Adrenal gland (tissue), 12 donors: ENCODE results near the gene PRDM16. TPM values are rescaled to one million over a fixed set of nuclear protein-coding genes. Genes with fewer than 3 reads are reported as not detected.

ENCODE experiments used
- DNase-seq, 7 donors: peaks; one replicate each; pipeline ENCODE4 v3.0.0-alpha.2; 2019 to 2020
- H3K27ac ChIP-seq, 5 donors: fragments of 200-600 bp; sonication (generic) in 4 of 5; 1 replicate in 3 of 5; 2 replicates in 2 of 5; pipeline versions ENCODE4 v1.5.1 to v1.8.0; 2016 to 2020; ENCODE audit warnings: mild to moderate bottlenecking in 1 of 5
- H3K27me3 ChIP-seq: fragments of 200-600 bp; 2 replicates; pipeline ENCODE4 v1.8.0; 2021
- H3K36me3 ChIP-seq, 2 donors: fragments of 200-600 bp; replicated peaks in 1 of 2; 1 replicate in 1 of 2; 2 replicates in 1 of 2; pipeline versions ENCODE4 v1.5.1 to v1.8.0; 2018 to 2022
- H3K4me1 ChIP-seq, 2 donors: fragments of 200-600 bp; replicated peaks in 1 of 2; 1 replicate in 1 of 2; 2 replicates in 1 of 2; pipeline versions ENCODE4 v1.5.1 to v1.8.0; 2018 to 2021
- H3K4me3 ChIP-seq, 4 donors: fragments of 200-600 bp; sonication (generic) in 3 of 4; one replicate each; pipeline ENCODE4 v1.5.1; 2016 to 2018
- H3K9me3 ChIP-seq, 3 donors: fragments of 200-600 bp; sonication (generic) in 1 of 3; replicated peaks in 1 of 3; 1 replicate in 2 of 3; 2 replicates in 1 of 3; pipeline versions ENCODE4 v1.5.1 to v1.8.0; 2016 to 2021
- POLR2A ChIP-seq, 2 donors: fragments of 450-650 bp; IDR thresholded peaks; one replicate each; pipeline ENCODE4 v1.6.1; 2017; ENCODE audit warnings: antibody characterized with exemption in 2 of 2, mild to moderate bottlenecking in 2 of 2, moderate library complexity in 1 of 2
- WGBS, 4 donors: extraction: QIAGEN DNeasy Blood & Tissue Kit in 2 of 4; methylation state at CpG; one replicate each; pipeline versions ENCODE4 v1.1.5 to v1.1.7; 2013 to 2017; 5-methylcytosine and 5-hydroxymethylcytosine counted together
- intact Hi-C, 2 donors: fragments of 100-400 bp; cut with DNase I; formaldehyde crosslinking; loops; one replicate each; pipeline versions ENCODE4 v1.14.1 to v1.15.0; 2022 to 2023
- polyA plus RNA-seq, 3 donors: library from polyadenylated mRNA; stranded (reverse); fragments of 200-250 nt in 2 of 3; fragments of 350-450 nt in 1 of 3; fragmentation: Illumina TruSeq in 1 of 3; extraction: RNeasy Lipid Tissue Mini Kit (QIAGEN cat#74804) in 1 of 3; gene quantifications; one replicate each; pipeline ENCODE4 v1.2.3, GENCODE V29; 2013 to 2014
- total RNA-seq, 9 donors: library from RNA; depleted of rRNA in 4 of 9; stranded (reverse); fragments of >200 nt in 4 of 9; fragments of 120-200 nt in 1 of 9; fragmentation: NEBNext Ultra II Directional in 1 of 9; extraction: Animal tissue kit (Norgen Biotek cat#: 25700) in 1 of 9; gene quantifications; one replicate each; pipeline versions ENCODE4 v1.1.0 to v1.2.4, GENCODE V29; 2013 to 2023
- TF ChIP-seq, protein P1 (sequence below), 6 experiments: fragments of 450-650 bp in 4 of 6; fragments of 200-600 bp in 2 of 6; sonication (generic) in 1 of 6; IDR thresholded peaks; 1 replicate in 5 of 6; 2 replicates in 1 of 6; pipeline versions ENCODE4 v1.5.1 to v1.8.0; 2016 to 2021; ENCODE audit warnings: antibody characterized with exemption in 6 of 6, mild to moderate bottlenecking in 2 of 6, moderate library complexity in 1 of 6
- donor health status: healthy with polysubstance abuse.
- donor health status: Bipolar disorder and iron deficiency.
- donor health status: DM: yes; HTN: yes; CAD: no.
- donor health status: DM: no; HTN: no; CAD: no.
- donor health status: DM: no; HTN: no; CAD: no.
- donor health status: DM: yes; HTN: yes; CAD: no.

The PRDM16 gene
- total and polyA plus RNA-seq, 12 donors, result 0.04 to 2.8 (median 0.61) TPM; not detected in 1

DNA sequence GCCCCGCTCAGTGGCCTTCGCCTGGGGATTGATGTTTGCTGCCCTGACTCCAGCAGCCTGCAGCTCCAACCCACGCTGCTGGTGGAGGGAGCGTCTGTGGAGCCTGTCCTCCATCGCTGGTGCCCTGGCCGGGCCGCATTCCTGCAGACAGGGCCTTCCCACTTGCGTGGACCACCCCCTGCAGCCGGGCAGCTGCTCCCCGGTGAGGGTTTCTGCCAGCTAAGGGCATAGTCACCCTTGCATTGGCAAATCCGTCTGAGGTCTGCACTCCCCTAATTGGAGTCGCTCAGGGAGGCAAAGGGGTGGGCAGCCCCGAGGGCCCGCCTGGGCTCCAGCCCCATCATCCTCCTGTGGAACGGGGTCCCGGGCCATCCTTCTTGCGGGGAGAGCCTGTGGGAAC is 43.5 kb downstream of the PRDM16 start:
- WGBS, 4 donors, result 82 to 100% (median 86%) methylated on average over 1 to 17 of the region's 17 CpGs
- Histone ChIP-seq H3K9me3 (no peaks in the 10 kb centered on the region), H3K4me3 (no peak overlapping the region), H3K27ac (no peak overlapping the region), H3K36me3 (no peaks in the 10 kb centered on the region), H3K27me3 (no peaks in the 10 kb centered on the region), H3K4me1 (no peaks in the 10 kb centered on the region)
- intact Hi-C loops, result no loop called here
- no peak for TF ChIP-seq POLR2A (IDR thresholded peaks at IDR 0.05)
- TF ChIP-seq, protein P1, sequence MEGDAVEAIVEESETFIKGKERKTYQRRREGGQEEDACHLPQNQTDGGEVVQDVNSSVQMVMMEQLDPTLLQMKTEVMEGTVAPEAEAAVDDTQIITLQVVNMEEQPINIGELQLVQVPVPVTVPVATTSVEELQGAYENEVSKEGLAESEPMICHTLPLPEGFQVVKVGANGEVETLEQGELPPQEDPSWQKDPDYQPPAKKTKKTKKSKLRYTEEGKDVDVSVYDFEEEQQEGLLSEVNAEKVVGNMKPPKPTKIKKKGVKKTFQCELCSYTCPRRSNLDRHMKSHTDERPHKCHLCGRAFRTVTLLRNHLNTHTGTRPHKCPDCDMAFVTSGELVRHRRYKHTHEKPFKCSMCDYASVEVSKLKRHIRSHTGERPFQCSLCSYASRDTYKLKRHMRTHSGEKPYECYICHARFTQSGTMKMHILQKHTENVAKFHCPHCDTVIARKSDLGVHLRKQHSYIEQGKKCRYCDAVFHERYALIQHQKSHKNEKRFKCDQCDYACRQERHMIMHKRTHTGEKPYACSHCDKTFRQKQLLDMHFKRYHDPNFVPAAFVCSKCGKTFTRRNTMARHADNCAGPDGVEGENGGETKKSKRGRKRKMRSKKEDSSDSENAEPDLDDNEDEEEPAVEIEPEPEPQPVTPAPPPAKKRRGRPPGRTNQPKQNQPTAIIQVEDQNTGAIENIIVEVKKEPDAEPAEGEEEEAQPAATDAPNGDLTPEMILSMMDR (IDR thresholded peaks at IDR 0.05), result no peak
- no peak for DNase-seq

DNA sequence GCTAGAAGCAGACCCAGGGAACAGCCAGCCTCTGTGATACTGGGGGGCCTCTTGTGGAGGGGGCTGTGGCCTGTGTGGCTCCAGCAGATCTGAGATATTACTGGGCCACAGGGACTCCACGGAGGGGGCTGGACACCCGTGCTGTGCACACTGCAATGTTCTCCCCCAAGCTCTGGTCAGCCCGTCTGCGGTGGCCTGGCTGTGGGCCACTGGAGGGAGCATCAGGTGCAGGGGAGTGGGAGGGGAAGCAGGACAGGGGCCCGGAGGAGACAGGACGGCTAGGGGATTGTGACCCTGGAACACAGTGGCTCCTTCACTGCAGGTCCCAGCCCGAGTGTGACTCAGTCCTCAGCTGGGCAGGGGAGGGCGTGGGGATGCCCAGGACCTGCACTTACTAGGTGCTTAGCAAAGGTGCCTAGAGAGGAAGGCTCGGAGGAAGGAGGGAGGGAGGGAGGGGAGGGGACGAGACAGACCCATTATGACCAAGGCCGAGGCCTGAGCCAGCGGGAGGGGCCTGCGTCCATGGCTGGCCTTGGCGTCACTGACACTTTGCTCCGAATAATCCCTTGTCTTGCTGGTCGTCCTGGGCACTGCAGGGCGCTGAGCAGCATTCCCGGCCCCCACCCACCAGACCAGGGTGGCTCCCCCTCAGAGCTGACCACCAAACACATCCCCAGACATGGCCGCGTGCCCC is 44.2 kb downstream of the PRDM16 start:
- DNase-seq, result peak in 5 of 7 donors; percentile 16 to 51 (median 27)
- H3K27ac ChIP-seq, result no peak overlapping the region
- no peak for TF ChIP-seq POLR2A (IDR thresholded peaks at IDR 0.05)
- TF ChIP-seq, protein P1 (IDR thresholded peaks at IDR 0.05), result peak in 1 of 6 experiments; percentile 3
- no peaks in the 10 kb centered on the region for H3K36me3 ChIP-seq
- H3K4me3 ChIP-seq, result no peak overlapping the region
- WGBS, 4 donors, result 40 to 53% (median 49%) methylated on average over 14 to 20 of the region's 20 CpGs
- no peaks in the 10 kb centered on the region for H3K4me1 ChIP-seq
- no peaks in the 10 kb centered on the region for H3K27me3 ChIP-seq
- H3K9me3 ChIP-seq, result no peaks in the 10 kb centered on the region
- intact Hi-C loops, result no loop called here

DNA sequence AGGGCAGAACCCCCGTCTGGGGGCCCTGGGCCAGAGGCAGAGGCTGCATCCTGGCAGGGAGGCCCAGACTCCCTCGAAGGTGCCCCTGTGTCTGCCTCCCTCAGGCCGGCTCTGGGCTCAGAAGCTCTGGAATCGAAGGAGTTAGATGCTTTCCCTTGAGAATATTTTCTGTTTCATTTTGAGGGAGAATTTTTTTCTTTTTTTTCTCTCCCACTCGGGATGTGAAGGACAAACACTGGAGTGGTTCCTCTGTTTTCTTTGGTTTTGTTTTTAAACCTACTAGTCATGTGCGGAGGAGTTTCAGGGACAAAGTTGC is 44.7 kb downstream of the PRDM16 start:
- Histone ChIP-seq H3K27me3 (no peaks in the 10 kb centered on the region), H3K27ac (no peak overlapping the region), H3K4me3 (no peak overlapping the region), H3K36me3 (no peaks in the 10 kb centered on the region), H3K4me1 (no peaks in the 10 kb centered on the region), H3K9me3 (no peaks in the 10 kb centered on the region)
- WGBS, 4 donors, result 30 to 50% (median 40%) methylated on average over 6 of the region's 6 CpGs
- no peak for DNase-seq
- intact Hi-C loops, result no loop called here
- TF ChIP-seq, protein P1 (IDR thresholded peaks at IDR 0.05), result no peak
- TF ChIP-seq POLR2A (IDR thresholded peaks at IDR 0.05), result no peak

DNA sequence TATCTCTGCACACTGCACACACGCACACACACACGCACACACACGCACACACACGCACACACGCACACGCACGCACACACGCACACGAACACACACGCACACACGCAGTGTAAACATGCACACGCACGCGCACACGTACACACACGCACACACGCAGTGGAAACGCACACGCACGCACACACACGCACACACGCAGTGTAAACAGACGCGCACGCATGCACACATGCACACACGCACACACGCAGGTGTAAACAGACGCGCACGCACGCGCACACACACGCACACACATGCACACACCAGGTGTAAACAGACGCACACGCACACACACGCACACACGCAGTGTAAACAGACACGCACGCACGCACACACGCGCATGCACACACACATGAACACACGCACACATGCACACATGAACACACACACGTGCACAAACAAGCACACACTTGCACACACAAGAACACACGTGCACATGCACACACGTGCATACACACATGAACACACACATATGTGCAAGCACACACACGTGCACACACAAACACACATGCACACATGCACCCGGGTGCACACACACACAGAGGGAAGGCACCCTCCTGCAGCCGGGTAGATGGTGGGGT is 45.2 kb downstream of the PRDM16 start:
- intact Hi-C loops, result no loop called here

More for the DNA sequence above, 45.2 kb downstream of the PRDM16 start:
- H3K27me3 ChIP-seq, result no peaks in the 10 kb centered on the region
- WGBS, 4 donors, result 88 to 92% (median 90%) methylated on average over 43 to 49 of the region's 49 CpGs
- TF ChIP-seq, protein P1 (IDR thresholded peaks at IDR 0.05), result no peak
- no peak for TF ChIP-seq POLR2A (IDR thresholded peaks at IDR 0.05)
- no peaks in the 10 kb centered on the region for H3K4me1 ChIP-seq
- H3K4me3 ChIP-seq, result no peak overlapping the region
- H3K36me3 ChIP-seq, result no peaks in the 10 kb centered on the region
- DNase-seq, result no peak
- H3K27ac ChIP-seq, result no peak overlapping the region
- no peaks in the 10 kb centered on the region for H3K9me3 ChIP-seq
